Measurements from ENCODE around the gene GTSF1L.
A peak's percentile ranks its signal among the peaks of the same experiment; 100 is the strongest.
"Not testable (repeated sequence)": the region's sequence is repeated elsewhere in the genome, so short reads cannot be mapped to it uniquely, and the experiment has no call there.

GTSF1L gene

GRCh38 chr20:43726811-43727338 lies at the start of gene GTSF1L:
Gene GTSF1L, minus strand, starts transcription at chr20:43727002. Its CDS starts 308 bp downstream, at chr20:43726694.
- no peak for DNase-seq

GRCh38 chr20:43774754-43775153 lies 48.0 kb upstream of the GTSF1L start:
- no peak for DNase-seq

- no peak for DNase-seq
Observed at GRCh38 chr20:43771503-43772190, 44.8 kb upstream of the GTSF1L start.

- no peak for DNase-seq
Observed at GRCh38 chr20:43770342-43770741, 43.5 kb upstream of the GTSF1L start.

- no peak for DNase-seq
Observed at GRCh38 chr20:43767686-43768474, 41.1 kb upstream of the GTSF1L start.

GRCh38 chr20:43766917-43767316 lies 40.1 kb upstream of the GTSF1L start:
- DNase-seq: no peak

GRCh38 chr20:43766385-43766784 lies 39.6 kb upstream of the GTSF1L start:
- no peak for DNase-seq

GRCh38 chr20:43765916-43766315 lies 39.1 kb upstream of the GTSF1L start:
- no peak for DNase-seq

- no peak for DNase-seq
Observed at GRCh38 chr20:43762911-43763310, 36.1 kb upstream of the GTSF1L start.

- DNase-seq: no peak
Observed at GRCh38 chr20:43761386-43762340, 34.9 kb upstream of the GTSF1L start.

- DNase-seq: not testable (repeated sequence)
Observed at GRCh38 chr20:43757888-43758287, 31.1 kb upstream of the GTSF1L start.

GRCh38 chr20:43755851-43756250 lies 29.0 kb upstream of the GTSF1L start:
- no peak for DNase-seq

- no peak for DNase-seq
Observed at GRCh38 chr20:43755390-43755789, 28.6 kb upstream of the GTSF1L start.

GRCh38 chr20:43752561-43753301 lies 25.9 kb upstream of the GTSF1L start:
- no peak for DNase-seq

- DNase-seq: no peak
Observed at GRCh38 chr20:43752051-43752360, 25.2 kb upstream of the GTSF1L start.

GRCh38 chr20:43751167-43752050 lies 24.6 kb upstream of the GTSF1L start:
- DNase-seq: peak; percentile 57

GRCh38 chr20:43750774-43751166 lies 24.0 kb upstream of the GTSF1L start:
- no peak for DNase-seq

GRCh38 chr20:43749734-43750294 lies 23.0 kb upstream of the GTSF1L start:
- peak; percentile 73 for DNase-seq

GRCh38 chr20:43748274-43748673 lies 21.5 kb upstream of the GTSF1L start:
- no peak for DNase-seq

GRCh38 chr20:43746344-43747137 lies 19.7 kb upstream of the GTSF1L start:
- no peak for DNase-seq
